PC-3 (cell line): Measurements from ENCODE around the gene LRCH1. TPM values are rescaled to one million over a fixed set of nuclear protein-coding genes. Genes with fewer than 3 reads are reported as not detected.
A peak's percentile ranks its signal among the peaks of the same experiment; 100 is the strongest.

ENCODE experiments used
- ATAC-seq: fragments of 200-7000 bp; cut with Tn5 transposase; 2 replicates; pipeline ENCODE4 v1.9.1; 2020; ENCODE audit warnings: mild to moderate bottlenecking, moderate library complexity
- BruUV-seq: library from RNA; stranded (reverse); fragments of 400-500 nt; replicated peaks from 2 replicates; lab custom pipeline; 2021; lab: Mats Ljungman, UMichigan
- CTCF ChIA-PET: fragments of 300-600 bp; sonication (Branson Sonifier 250); formaldehyde crosslinking; loops from one replicate; lab custom pipeline; 2022; ENCODE audit warnings: antibody characterized with exemption; lab: Charles Lee
- POLR2A ChIA-PET: fragments of 300-600 bp; sonication (Branson Sonifier 250); formaldehyde crosslinking; loops from one replicate; lab custom pipeline; 2022; ENCODE audit warnings: antibody characterized with exemption; ENCODE audit not compliant: unreplicated experiment; lab: Charles Lee
- DNase-seq: peaks from one replicate; pipeline ENCODE4 v3.0.0-alpha.2; 2015
- H2AFZ ChIP-seq: fragments of 300-600 bp; sonication (generic); 2 replicates; pipeline ENCODE4 v1.6.0; 2016; ENCODE audit warnings: antibody characterized with exemption, low read length
- H3F3A ChIP-seq: fragments of 300-600 bp; sonication (generic); one replicate; pipeline ENCODE4 v1.6.0; 2017; ENCODE audit warnings: antibody characterized with exemption, low read length, control low read depth, mild to moderate bottlenecking; ENCODE audit not compliant: unreplicated experiment
- H3K27ac ChIP-seq: fragments of 300-600 bp; sonication (generic); 2 replicates; pipeline ENCODE4 v1.5.1; 2016; ENCODE audit warnings: mild to moderate bottlenecking, low read length
- H3K27me3 ChIP-seq: fragments of 300-600 bp; sonication (generic); 2 replicates; pipeline ENCODE4 v1.6.1; 2016; ENCODE audit warnings: low read length, mixed read lengths
- H3K36me3 ChIP-seq: fragments of 300-600 bp; sonication (generic); 2 replicates; pipeline ENCODE4 v1.6.1; 2016; ENCODE audit warnings: low read depth, mixed run types, low read length, mixed read lengths
- H3K4me1 ChIP-seq: fragments of 300-600 bp; sonication (generic); 2 replicates; pipeline ENCODE4 v1.5.1; 2016; ENCODE audit warnings: low read length; ENCODE audit not compliant: insufficient read depth
- H3K4me2 ChIP-seq: fragments of 300-600 bp; sonication (generic); 2 replicates; pipeline ENCODE4 v1.6.0; 2016; ENCODE audit warnings: low read length
- H3K4me3 ChIP-seq: fragments of 300-600 bp; sonication (generic); 2 replicates; pipeline ENCODE4 v1.5.1; 2016; ENCODE audit warnings: mild to moderate bottlenecking, low read length, mixed read lengths
- H3K79me2 ChIP-seq: fragments of 300-600 bp; sonication (generic); 2 replicates; pipeline ENCODE4 v1.6.1; 2017; ENCODE audit warnings: low read length, mixed read lengths
- H3K9ac ChIP-seq: fragments of 300-600 bp; sonication (generic); 2 replicates; pipeline ENCODE4 v1.6.0; 2016; ENCODE audit warnings: mild to moderate bottlenecking, low read length
- H3K9me2 ChIP-seq: fragments of 300-600 bp; sonication (generic); replicated peaks from 2 replicates; pipeline ENCODE4 v1.6.1; 2016; ENCODE audit warnings: mixed run types, low read length, mixed read lengths
- H3K9me3 ChIP-seq: fragments of 300-600 bp; sonication (generic); 2 replicates; pipeline ENCODE4 v1.6.1; 2016; ENCODE audit warnings: low read length, mixed read lengths
- H4K20me1 ChIP-seq: fragments of 300-600 bp; sonication (generic); 2 replicates; pipeline ENCODE4 v1.6.1; 2016; ENCODE audit warnings: low read length, mixed read lengths
- CTCF ChIP-seq: fragments of 300-600 bp; sonication (generic); conservative IDR thresholded peaks from 2 replicates; pipeline ENCODE4 v1.5.1; 2017; ENCODE audit warnings: antibody characterized with exemption, low read depth, mild to moderate bottlenecking, low read length
- EZH2 ChIP-seq: fragments of 300-600 bp; sonication (generic); IDR thresholded peaks from one replicate; pipeline ENCODE4 v1.6.1; 2017; ENCODE audit warnings: antibody characterized with exemption, mild to moderate bottlenecking, low read length; ENCODE audit not compliant: unreplicated experiment
- EZH2phosphoT487 ChIP-seq: fragments of 300-600 bp; sonication (generic); IDR thresholded peaks from 2 replicates; pipeline ENCODE4 v1.6.1; 2018; ENCODE audit warnings: mild to moderate bottlenecking, antibody characterized with exemption, low read length, borderline replicate concordance
- intact Hi-C: fragments of 100-400 bp; cut with micrococcal nuclease; formaldehyde crosslinking; loops from 2 replicates; pipeline ENCODE4 v1.9.0; 2023
- total RNA-seq: library from RNA; depleted of rRNA; stranded (reverse); fragments of >200 nt; gene quantifications from 2 replicates; pipeline ENCODE4 v1.2.3, GENCODE V29; 2014

LRCH1 gene
- total RNA-seq, 1 experiment from 2014 or later: 4.3 TPM

DNA sequence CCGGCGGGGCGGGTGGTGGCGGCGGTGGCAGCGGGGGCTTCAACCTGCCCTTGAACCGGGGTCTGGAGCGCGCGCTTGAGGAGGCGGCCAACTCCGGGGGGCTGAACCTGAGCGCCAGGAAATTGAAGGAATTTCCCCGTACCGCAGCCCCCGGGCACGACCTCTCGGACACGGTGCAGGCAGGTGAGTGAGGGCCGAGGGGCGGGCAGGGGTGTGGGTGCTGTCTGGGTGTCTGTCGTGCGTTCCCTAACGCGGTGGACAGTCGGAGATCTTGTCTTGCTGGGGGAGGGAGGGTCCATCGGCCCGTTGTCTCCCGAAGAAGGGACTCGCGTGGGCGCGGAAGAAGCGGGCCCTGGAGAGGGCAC lies 533 bp downstream of the LRCH1 start:
- no peak for TF ChIP-seq EZH2
- TF ChIP-seq CTCF: no peak
- TF ChIP-seq EZH2phosphoT487: no peak
- H3K9ac ChIP-seq: peak overlapping the region; percentile 91
- ATAC-seq: peak; percentile 4; the same call in 1 of the 2 replicates

GRCh38 chr13:46553886-46554858 lies 1.2 kb downstream of the LRCH1 start:
- no peaks in the 10 kb centered on the region; the same call in 1 of the 2 replicates for H3K36me3 ChIP-seq
- H3K9ac ChIP-seq: peak overlapping the region; percentile 91
- peak overlapping the region; percentile 77 for H3K4me3 ChIP-seq
- ChIA-PET POLR2A (no interaction called here), CTCF (no interaction called here)
- no peaks in the 10 kb centered on the region for H3K27me3 ChIP-seq
- H3K4me1 ChIP-seq: peaks cover 26% of the 10 kb centered on the region
- peak; percentile 45 for ATAC-seq
- peak; percentile 78 for DNase-seq
- H3F3A ChIP-seq: no peaks in the 10 kb centered on the region
- peak overlapping the region; percentile 83 for H2AFZ ChIP-seq
- H3K9me2 ChIP-seq: no peaks in the 10 kb centered on the region
- peak overlapping the region; percentile 91 for H3K4me2 ChIP-seq
- peaks cover 58% of the 10 kb centered on the region for H3K79me2 ChIP-seq
- H3K9me3 ChIP-seq: no peaks in the 10 kb centered on the region
- BruUV-seq: TSS peak; percentile 96
- intact Hi-C loops: loop anchor here (5.0 to 10.0 kb wide), 2 partner anchors 48 to 111 kb away; no protein-coding TSS in a partner anchor
- peaks cover 17% of the 10 kb centered on the region; the same call in 1 of the 2 replicates for H4K20me1 ChIP-seq
- TF ChIP-seq EZH2phosphoT487 (no peak), CTCF (no peak), EZH2 (no peak)
- H3K27ac ChIP-seq: peak overlapping the region; percentile 63

More for the DNA sequence above, 533 bp downstream of the LRCH1 start:
- Histone ChIP-seq H3F3A (no peaks in the 10 kb centered on the region), H2AFZ (peak overlapping the region; percentile 83), H4K20me1 (peaks cover 11% of the 10 kb centered on the region; the same call in 1 of the 2 replicates), H3K4me3 (peak overlapping the region; percentile 77), H3K27ac (peak overlapping the region; percentile 63), H3K36me3 (no peaks in the 10 kb centered on the region; the same call in 1 of the 2 replicates), H3K4me1 (peaks cover 20% of the 10 kb centered on the region), H3K9me2 (no peaks in the 10 kb centered on the region), H3K9me3 (no peaks in the 10 kb centered on the region), H3K4me2 (peak overlapping the region; percentile 91), H3K79me2 (peaks cover 52% of the 10 kb centered on the region), H3K27me3 (no peaks in the 10 kb centered on the region)
- no TSS peak for BruUV-seq
- ChIA-PET POLR2A (no interaction called here), CTCF (no interaction called here)
- no peak for DNase-seq
- intact Hi-C loops: loop anchor here (5.0 to 10.0 kb wide), 2 partner anchors 49 to 111 kb away; no protein-coding TSS in a partner anchor
